CD4-positive, alpha-beta T cell treated with Interleukin-4 for 4 hours (primary cell): ENCODE data around the gene CDH13.

Source experiments
- DNase-seq: peaks from one replicate; pipeline ENCODE4 v3.0.0-alpha.2; 2020

Gene CDH13

GRCh38 chr16:83711069-83711468 lies 1084.3 kb downstream of the CDH13 start:
- no peak for DNase-seq

GRCh38 chr16:83713597-83713996 lies 1086.8 kb downstream of the CDH13 start:
- no peak for DNase-seq

DNA sequence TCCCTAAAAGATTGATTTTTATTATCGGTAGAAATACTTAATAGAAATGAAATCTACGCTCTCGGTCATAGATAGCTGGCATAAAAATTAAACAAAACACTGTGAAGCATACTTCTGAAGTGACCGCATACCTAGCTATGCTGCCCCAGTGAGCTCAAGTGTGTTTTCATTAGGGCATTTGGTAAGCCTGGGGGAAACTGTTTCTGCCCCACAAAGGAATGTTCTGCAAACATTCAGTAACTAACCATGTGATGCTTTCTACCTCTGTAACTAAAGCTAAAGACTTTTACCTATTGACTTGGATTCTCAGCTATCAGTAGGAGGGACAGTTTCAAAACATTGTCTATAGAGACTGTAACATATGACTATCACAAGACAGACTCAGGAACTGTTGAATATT lies 1087.5 kb downstream of the CDH13 start:
- no peak for DNase-seq

- no peak for DNase-seq
These were observed 1088.6 kb downstream of the CDH13 start for GRCh38 chr16:83715217-83715920.

GRCh38 chr16:83717308-83717707 lies 1090.5 kb downstream of the CDH13 start:
- no peak for DNase-seq

DNA sequence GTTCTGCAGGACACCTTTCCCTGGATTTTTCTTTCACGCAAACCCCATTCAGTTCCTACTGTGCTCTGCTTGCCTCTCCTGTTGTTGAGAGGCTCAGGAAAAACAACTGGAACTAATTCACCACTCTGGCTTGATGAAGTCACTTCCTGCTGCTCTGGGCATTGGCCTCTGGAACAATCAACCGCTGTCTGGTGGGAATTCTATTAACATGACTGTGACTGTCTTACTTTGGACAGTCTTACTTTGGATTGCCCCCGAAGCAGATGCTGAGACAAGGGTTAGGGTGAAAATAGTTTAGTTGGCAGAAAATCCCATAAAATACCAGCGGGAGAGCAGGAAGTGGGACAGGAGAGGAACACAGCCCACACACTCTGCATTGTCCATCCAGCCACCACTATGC lies 1091.0 kb downstream of the CDH13 start:
- DNase-seq = no peak

DNA sequence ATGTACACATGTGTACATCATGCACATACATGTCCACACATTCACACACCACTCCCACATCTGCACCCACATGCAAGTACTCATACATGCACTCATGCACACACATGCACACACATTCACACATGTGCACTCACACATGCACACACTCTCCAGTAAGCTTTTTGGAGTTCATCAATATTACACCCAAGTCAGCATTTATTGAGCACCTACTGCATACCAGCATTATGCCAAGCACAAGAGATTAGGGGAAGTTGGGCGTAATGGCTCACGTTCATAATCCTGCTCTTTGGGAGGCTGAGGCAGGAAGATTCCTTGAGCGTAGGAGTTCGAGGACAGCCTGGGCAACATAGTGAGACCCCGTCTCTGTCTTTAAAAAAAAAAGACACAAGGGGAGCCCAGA lies 1093.4 kb downstream of the CDH13 start:
- DNase-seq = no peak

- no peak for DNase-seq
These were observed 1094.2 kb downstream of the CDH13 start for GRCh38 chr16:83720981-83721380.

GRCh38 chr16:83721676-83722075 lies 1094.9 kb downstream of the CDH13 start:
- DNase-seq = no peak

DNA sequence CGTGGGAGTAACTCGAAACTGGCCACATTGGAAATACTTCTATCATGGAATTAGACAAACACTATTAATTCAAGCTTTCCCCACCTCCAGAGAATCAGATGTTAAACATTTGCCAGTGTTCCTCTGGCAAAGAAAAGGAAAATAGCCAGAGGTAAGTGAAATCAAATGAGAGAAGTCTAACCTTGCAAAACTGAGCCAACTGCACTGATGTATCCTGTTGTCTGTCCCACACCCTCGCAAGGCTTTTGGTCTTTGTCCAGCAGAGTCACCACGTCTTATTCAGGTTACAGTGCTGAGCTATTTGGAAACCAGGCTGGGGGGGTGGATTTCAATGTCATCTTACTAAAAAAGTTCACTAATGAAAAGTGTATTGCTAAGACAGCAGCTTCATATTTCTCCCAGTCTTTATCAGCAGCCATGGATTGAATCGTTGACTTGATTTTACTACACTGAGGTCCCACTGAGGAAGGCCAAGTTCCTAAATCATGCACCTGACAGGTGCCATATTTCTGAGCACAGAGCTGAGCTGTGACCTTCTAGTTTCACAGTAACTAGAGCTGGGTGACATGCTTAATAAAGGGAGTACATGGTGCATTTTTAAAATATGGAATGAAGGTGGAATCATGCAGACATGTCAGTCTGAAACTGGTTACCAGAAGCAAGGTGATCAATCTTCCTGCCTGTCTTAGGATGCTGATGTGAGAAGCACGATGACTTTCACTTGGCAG lies 1095.9 kb downstream of the CDH13 start:
- no peak for DNase-seq

- DNase-seq = no peak
These were observed 1096.5 kb downstream of the CDH13 start for GRCh38 chr16:83723244-83723643.

DNA sequence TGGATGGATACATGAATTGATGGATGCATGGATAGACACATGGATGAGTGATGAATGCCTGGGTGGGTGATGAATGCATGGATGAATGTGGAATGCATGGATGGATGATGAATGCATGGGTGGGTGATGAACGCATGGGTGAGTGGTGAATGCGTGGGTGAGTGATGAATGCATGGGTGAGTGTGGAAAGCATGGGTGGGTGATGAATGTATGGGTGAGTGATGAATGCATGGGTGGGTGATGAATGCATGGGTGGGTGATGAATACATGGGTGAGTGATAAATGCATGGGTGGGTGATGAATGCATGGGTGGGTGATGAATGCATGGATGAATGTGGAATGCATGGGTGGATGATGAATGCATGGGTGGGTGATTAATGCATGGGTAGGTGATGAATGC lies 1097.1 kb downstream of the CDH13 start:
- no peak for DNase-seq

DNA sequence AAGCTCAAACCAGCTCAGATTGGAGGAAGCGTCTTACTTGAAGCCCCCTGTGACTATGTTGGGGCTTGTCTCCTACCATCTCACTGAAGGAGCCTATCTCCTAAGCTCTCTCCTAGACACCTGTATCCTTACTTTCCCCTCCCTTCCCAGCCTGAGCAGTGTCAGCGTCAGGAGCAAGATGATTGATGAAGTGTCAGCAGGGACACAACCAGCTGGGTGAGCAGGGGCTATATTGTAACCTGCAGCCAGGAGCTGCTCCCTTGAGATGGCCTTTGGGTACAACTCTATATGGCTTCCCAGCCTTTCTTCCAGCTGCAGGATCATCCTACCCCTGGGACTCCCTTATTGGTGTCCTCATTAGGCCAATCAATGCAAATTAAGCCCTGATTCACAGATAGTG lies 1097.8 kb downstream of the CDH13 start:
- DNase-seq = no peak

DNA sequence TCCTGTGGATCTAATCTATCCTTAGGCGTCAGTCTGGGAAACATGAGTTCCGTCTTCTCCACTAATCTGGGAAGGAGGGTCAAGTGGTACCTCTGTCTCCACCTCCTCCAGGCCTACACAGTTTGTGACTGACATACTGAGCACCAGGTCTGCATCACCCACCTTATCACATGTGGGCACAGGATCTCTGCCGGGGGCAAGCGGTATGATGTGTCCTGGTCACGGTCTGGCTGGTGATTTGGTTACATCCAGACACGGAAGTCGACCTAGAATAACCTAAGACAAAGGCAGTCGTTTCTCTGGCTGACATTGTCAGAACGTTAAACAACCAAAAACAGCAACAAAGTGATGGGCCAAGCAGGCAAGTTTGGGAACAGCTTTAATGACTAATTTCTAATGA lies 1098.5 kb downstream of the CDH13 start:
- DNase-seq = no peak

DNA sequence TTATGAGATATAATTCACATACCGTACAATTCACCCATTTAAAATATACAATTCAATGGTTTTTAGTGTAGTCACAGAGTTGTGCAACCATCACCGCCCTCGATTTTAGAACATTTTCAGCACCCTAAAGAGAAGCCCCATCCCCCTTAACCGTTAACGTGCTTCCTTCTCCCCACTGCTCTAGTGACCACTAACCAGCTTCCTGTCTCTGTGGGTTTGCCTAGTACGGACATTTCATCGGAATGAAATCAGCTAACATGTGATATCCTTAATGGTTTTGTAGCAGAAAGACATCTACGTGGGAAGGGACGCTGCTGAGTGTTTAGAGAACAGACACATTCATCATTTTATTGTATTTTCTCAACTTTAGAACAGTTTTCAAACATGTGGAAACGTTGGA lies 1100.2 kb downstream of the CDH13 start:
- DNase-seq = no peak

DNA sequence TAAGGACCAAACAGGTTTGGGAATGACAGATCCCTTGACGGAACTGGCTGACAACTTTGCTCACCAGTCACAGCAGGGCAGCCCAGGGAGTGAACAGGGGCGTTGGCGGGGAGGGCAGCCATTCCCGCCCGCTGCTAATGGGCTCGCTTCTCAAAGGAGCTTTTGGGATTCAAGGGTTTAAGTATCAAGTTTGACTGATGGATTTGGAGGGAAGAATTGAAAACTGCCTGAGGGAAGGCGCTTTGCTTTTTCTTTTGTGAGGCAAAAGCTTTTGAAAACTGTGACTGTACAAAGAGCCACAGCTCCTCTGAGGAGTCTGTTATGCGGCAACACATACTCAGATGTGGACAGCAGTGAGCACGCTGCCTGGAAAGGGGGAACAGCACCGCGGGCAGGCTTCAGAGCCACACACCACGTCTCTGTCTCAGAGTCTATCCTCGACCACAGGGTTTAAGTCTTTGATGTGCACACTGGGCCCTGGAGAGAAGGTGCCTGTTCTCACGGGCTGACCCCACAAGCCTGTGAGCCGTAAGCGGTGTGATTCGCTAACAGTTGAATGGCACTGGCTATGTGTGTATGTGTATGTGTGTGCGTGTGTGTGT lies 1101.1 kb downstream of the CDH13 start:
- DNase-seq = no peak

DNA sequence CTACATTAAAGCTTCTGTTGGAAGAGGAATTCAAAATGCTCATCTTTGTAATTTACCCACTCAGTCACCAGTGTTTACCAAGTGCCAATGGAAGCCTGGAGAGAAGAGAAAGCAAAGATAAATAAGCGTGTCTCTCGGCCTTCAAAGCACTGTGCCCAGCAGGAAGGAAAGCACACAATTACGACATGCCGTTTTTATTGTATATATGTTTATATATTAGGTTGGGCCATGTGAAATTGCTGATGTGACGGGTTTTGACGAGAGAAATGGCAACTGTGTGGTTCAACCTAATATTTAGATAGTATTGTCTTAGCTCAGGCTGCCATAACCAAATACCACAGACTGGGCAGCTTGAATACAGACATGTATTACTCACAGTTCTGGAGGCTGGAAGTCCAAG lies 1101.7 kb downstream of the CDH13 start:
- DNase-seq = no peak

DNA sequence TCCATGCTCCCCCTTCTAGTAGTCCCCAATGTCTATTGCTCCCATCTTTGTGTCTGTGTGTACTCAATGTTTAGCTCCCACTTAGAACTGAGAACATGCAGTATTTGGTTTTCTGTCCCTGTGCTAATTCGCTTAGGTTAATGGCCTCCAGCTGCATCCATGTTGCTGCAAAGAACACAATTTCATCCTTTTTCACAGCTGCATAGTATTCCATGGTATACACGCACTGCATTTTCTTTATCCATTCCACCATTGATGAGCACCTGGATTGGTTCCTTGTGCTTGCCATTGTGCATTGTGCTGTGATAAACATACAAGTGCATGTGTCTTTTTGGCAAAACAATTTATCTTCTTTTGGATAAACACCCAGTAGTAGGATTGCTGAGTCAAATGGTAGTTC lies 1104.0 kb downstream of the CDH13 start:
- no peak for DNase-seq

- no peak for DNase-seq
These were observed 1105.8 kb downstream of the CDH13 start for GRCh38 chr16:83732536-83732935.

DNA sequence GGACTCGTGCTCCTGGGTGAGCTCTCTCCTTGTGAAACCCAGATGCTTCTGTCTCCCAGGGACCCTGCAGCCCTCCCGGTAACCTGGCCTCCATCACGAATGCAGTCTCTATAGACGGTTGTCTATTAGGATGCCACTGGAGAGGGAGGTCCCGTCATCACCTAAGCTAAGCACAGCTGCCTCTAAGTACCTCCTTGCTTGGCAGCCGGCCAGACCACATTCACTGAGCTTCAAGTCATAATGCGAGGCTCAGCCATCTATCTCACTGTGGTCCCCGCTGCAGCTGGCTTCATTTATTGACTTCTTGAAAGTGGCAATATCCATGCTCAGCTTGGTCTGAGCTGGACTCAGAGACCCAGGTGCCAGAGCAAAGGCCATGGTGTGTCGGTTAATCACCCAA lies 1106.5 kb downstream of the CDH13 start:
- DNase-seq = no peak

- DNase-seq = no peak
These were observed 1107.4 kb downstream of the CDH13 start for GRCh38 chr16:83734136-83734535.

DNA sequence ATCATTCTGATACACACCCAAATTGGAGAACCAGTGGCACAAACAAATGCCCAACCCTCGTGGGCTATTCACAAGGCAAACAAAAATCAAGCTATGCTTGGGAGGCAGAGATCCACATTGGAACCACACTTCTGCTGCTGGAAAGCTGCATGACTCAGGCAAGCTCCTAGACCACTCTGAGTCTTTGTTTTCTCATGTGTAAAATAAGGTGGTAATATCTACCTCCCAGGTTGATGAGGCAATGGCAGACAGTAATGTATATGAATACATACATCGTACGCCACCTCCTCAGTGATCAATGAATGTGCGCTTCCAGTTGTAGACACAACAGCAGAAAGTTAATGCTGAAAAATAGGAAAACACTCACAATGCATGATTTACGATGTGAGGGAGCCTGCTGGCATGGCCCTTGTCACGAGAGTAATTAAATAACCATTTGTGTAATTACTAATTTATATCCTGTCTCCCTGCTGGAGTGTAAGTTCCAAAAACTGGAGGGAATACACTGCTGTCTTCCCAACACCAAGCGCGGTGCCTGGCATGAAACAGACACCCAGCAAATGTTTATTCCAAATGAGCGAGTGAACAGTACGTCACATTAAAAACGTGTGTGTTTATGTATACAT lies 1111.1 kb downstream of the CDH13 start:
- no peak for DNase-seq

DNA sequence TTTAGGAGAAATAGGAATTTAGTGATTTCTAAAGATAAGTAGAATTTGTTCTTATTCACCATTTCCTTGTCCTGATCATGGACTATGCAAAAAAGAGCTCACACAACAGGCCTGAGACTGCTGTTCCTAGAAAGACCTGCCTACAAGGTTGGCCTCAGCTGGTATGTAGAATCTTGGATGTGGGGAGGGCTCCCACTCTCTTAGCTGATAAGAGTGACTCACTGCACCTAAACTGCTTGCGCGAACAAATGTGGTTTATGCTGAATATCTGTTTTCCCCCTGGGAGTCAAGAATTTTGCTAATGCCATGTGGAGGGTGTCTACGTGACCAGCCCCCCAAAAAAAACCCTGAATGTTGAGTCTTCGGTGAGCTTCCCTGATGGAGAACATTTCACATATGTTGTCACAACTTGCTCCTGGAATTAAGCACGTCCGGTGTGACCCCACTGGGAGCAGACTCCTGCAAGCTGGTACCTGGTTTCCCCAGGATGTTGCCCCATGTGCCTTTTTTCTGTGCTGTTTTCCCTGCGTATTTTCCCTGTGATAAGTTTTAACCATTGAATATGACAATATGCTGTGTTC lies 1112.2 kb downstream of the CDH13 start:
- no peak for DNase-seq
